NT2/D1 (cell line): ENCODE results near the gene KLHL6.

Experiments
- SUZ12 ChIP-seq: IDR thresholded peaks from 2 replicates; pipeline ENCODE4 v1.6.1; 2011; ENCODE audit not compliant: insufficient read length, insufficient read depth; ENCODE audit errors: extremely low read depth
- YY1 ChIP-seq: IDR thresholded peaks from 2 replicates; pipeline ENCODE4 v1.6.1; 2011; ENCODE audit not compliant: insufficient read length, insufficient read depth
- ZNF274 ChIP-seq: IDR thresholded peaks from 2 replicates; pipeline ENCODE4 v1.6.1; 2011; ENCODE audit warnings: mild to moderate bottlenecking, low read depth, low read length

DNA sequence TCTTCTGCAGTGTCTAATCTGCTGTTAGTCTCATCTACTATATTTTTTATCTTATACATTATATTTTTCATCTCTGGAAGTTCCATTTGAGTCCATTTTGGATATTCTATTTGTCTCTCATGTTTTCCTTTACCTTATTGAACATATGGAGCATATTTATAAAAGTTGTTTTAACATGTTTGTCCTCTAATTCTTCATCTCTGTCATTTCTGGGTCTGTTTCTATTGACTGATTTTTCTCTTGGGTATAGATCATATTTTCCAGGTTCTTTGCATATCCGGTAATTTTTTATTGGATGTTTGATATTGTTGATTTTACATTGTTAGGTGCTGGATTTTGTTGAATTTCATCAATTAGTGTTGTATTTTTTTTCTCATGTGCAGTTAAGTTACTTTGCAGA is 42.5 kb upstream of the KLHL6 start:
- TF ChIP-seq ZNF274 (no peak), YY1 (no peak), SUZ12 (no peak)
